GM23338 (cell line): ENCODE measurements around the gene HSP90AB1. TPM values are rescaled to one million over a fixed set of nuclear protein-coding genes. Genes with fewer than 3 reads are reported as not detected.
A peak's percentile ranks its signal among the peaks of the same experiment; 100 is the strongest.

Experiments
- ATAC-seq: fragments of 200-7000 bp; cut with Tn5 transposase; 3 replicates; pipeline ENCODE4 v1.9.1; 2020
- DNase-seq: peaks from one replicate; pipeline ENCODE4 v3.0.0-alpha.2; 2015; ENCODE audit warnings: low spot score
- H2AFZ ChIP-seq: fragments of 200-600 bp; sonication (generic); 2 replicates; pipeline ENCODE4 v1.8.0; 2016; ENCODE audit warnings: antibody characterized with exemption, mild to moderate bottlenecking, moderate library complexity
- H3F3A ChIP-seq: fragments of 200-600 bp; sonication (generic); replicated peaks from 2 replicates; pipeline ENCODE4 v1.8.0; 2017; ENCODE audit warnings: antibody characterized with exemption, mixed run types, low read depth
- H3K27ac ChIP-seq: fragments of 200-600 bp; sonication (generic); 2 replicates; pipeline ENCODE4 v1.6.1; 2016; ENCODE audit warnings: low read depth
- H3K27me3 ChIP-seq: fragments of 200-600 bp; sonication (generic); 2 replicates; pipeline ENCODE4 v1.8.0; 2016; ENCODE audit warnings: mild to moderate bottlenecking, mixed run types, moderate library complexity; ENCODE audit not compliant: insufficient read depth
- H3K36me3 ChIP-seq: fragments of 200-600 bp; sonication (generic); 2 replicates; pipeline ENCODE4 v1.8.0; 2016; ENCODE audit warnings: mild to moderate bottlenecking; ENCODE audit not compliant: insufficient read depth
- H3K4me1 ChIP-seq: fragments of 200-600 bp; sonication (generic); 2 replicates; pipeline ENCODE4 v1.8.0; 2016; ENCODE audit warnings: mild to moderate bottlenecking, moderate library complexity; ENCODE audit not compliant: insufficient read depth
- H3K4me2 ChIP-seq: fragments of 200-600 bp; sonication (generic); 2 replicates; pipeline ENCODE4 v1.7.1; 2017; ENCODE audit warnings: mixed run types
- H3K4me3 ChIP-seq: fragments of 200-600 bp; sonication (generic); 2 replicates; pipeline ENCODE4 v1.6.1; 2016; ENCODE audit warnings: mixed run types
- H3K79me2 ChIP-seq: fragments of 200-600 bp; sonication (generic); replicated peaks from 2 replicates; pipeline ENCODE4 v1.8.0; 2017; ENCODE audit warnings: mild to moderate bottlenecking; ENCODE audit not compliant: insufficient read depth
- H3K9me2 ChIP-seq: fragments of 200-600 bp; sonication (generic); 2 replicates; pipeline ENCODE4 v1.8.0; 2017; ENCODE audit not compliant: insufficient read depth
- H4K20me1 ChIP-seq: fragments of 200-600 bp; sonication (generic); replicated peaks from 2 replicates; pipeline ENCODE4 v1.8.0; 2017; ENCODE audit warnings: mild to moderate bottlenecking; ENCODE audit not compliant: insufficient read depth
- H3K27ac Mint-ChIP-seq: 2 replicates; pipeline ENCODE4 v1.8.0; 2020; ENCODE audit warnings: inconsistent platforms, mild to moderate bottlenecking, moderate library complexity, mixed read lengths
- H3K27me3 Mint-ChIP-seq: 3 replicates; pipeline ENCODE4 v1.8.0; 2022; ENCODE audit warnings: low read depth, mild to moderate bottlenecking, moderate library complexity, mixed read lengths, inconsistent platforms; ENCODE audit not compliant: insufficient read depth, poor library complexity
- H3K36me3 Mint-ChIP-seq: 3 replicates; pipeline ENCODE4 v1.8.0; 2021; ENCODE audit warnings: low read depth, mild to moderate bottlenecking, inconsistent platforms, moderate library complexity, mixed read lengths
- H3K4me1 Mint-ChIP-seq: 3 replicates; pipeline ENCODE4 v1.8.0; 2020; ENCODE audit warnings: mild to moderate bottlenecking, inconsistent platforms, mixed read lengths
- H3K4me3 Mint-ChIP-seq: 3 replicates; pipeline ENCODE4 v1.8.0; 2021; ENCODE audit warnings: moderate library complexity, mild to moderate bottlenecking, inconsistent platforms, mixed read lengths
- H3K9me3 Mint-ChIP-seq: 3 replicates; pipeline ENCODE4 v1.8.0; 2020; ENCODE audit warnings: moderate library complexity, mild to moderate bottlenecking, inconsistent platforms, mixed read lengths
- CREB1 ChIP-seq: fragments of 250-450 bp; sonication (Bioruptor Pico); IDR thresholded peaks from 2 replicates; pipeline ENCODE4 v1.5.0; 2020; ENCODE audit warnings: low read depth, mild to moderate bottlenecking, moderate library complexity
- ETS1 ChIP-seq: IDR thresholded peaks from 2 replicates; pipeline ENCODE4 v1.6.1; 2016; ENCODE audit warnings: antibody characterized with exemption
- NANOG ChIP-seq: IDR thresholded peaks from 2 replicates; pipeline ENCODE4 v1.6.1; 2016; ENCODE audit warnings: antibody characterized with exemption, borderline replicate concordance
- POLR2AphosphoS5 ChIP-seq: IDR thresholded peaks from 2 replicates; pipeline ENCODE4 v1.6.1; 2016; ENCODE audit warnings: antibody characterized with exemption, low read depth
- REST ChIP-seq: IDR thresholded peaks from one replicate; pipeline ENCODE4 v1.6.1; 2018; ENCODE audit warnings: antibody characterized with exemption; ENCODE audit not compliant: unreplicated experiment
- STAT1 ChIP-seq: IDR thresholded peaks from one replicate; pipeline ENCODE4 v1.6.1; 2016; ENCODE audit warnings: antibody characterized with exemption; ENCODE audit not compliant: unreplicated experiment
- ZNF331 ChIP-seq: fragments of 250-450 bp; sonication (Bioruptor Pico); IDR thresholded peaks from 2 replicates; pipeline ENCODE4 v1.5.0; 2020; ENCODE audit warnings: low read depth, mild to moderate bottlenecking, moderate library complexity
- ZNF462 ChIP-seq: fragments of 250-450 bp; sonication (Bioruptor Pico); IDR thresholded peaks from 2 replicates; pipeline ENCODE4 v1.5.0; 2020; ENCODE audit warnings: mild to moderate bottlenecking, moderate library complexity
- long read RNA-seq: library from polyadenylated mRNA; unstranded; transcript quantifications from one replicate; pipeline ENCODE4 v2.0.0, GENCODE V29; 2020; ENCODE audit not compliant: unreplicated experiment
- polyA plus RNA-seq: library from polyadenylated mRNA; unstranded; fragments of >200 nt; fragmentation: Nextera tagmentation; extraction: Ambion mirVana; gene quantifications from 2 replicates; pipeline ENCODE4 v1.2.1, GENCODE V29; 2016
- total RNA-seq: library from RNA; depleted of rRNA; stranded (reverse); fragments of >200 nt; shearing (Covaris generic); gene quantifications from 2 replicates; pipeline ENCODE4 v1.2.3, GENCODE V29; 2014; rRNA removed

Gene HSP90AB1
- total RNA-seq: 2,361 and 2,444 TPM in 2 replicates
- 1,345 and 1,425 TPM in 2 replicates for polyA plus RNA-seq
- long read RNA-seq, transcript HSP90AB1-203 (12 exons, 2,572 nt): major isoform, 1,804 of 3,960 reads
- long read RNA-seq, partial matches to known transcripts: 2,092 of 3,960 reads
- long read RNA-seq, other reads (novel, unspliced or antisense): 58 of 3,960 reads

- H3F3A ChIP-seq: peaks cover 56% of the 10 kb centered on the region
- H3K9me2 ChIP-seq: no peaks in the 10 kb centered on the region
- H3K79me2 ChIP-seq: peaks cover 53% of the 10 kb centered on the region
- H3K36me3 ChIP-seq: peaks cover 39% of the 10 kb centered on the region
- Mint-ChIP-seq H3K27me3 (peaks cover 67% of the 10 kb centered on the region), H3K36me3 (peaks cover 49% of the 10 kb centered on the region), H3K4me1 (peaks cover 37% of the 10 kb centered on the region), H3K4me3 (peak within 1 kb of the TSS; percentile 100), H3K9me3 (peaks cover 13% of the 10 kb centered on the region), H3K27ac (peak within 1 kb of the TSS; percentile 100)
- DNase-seq: peak; percentile 99
- peak; percentile 63 for ATAC-seq
- TF ChIP-seq POLR2AphosphoS5: peak; percentile 100
- no peak for TF ChIP-seq ZNF331 (CRISPR knock-in tag)
- peak; percentile 92 for TF ChIP-seq CREB1 (CRISPR knock-in tag)
- peak; percentile 66 for TF ChIP-seq ETS1
- peaks cover 33% of the 10 kb centered on the region for H3K4me1 ChIP-seq
- peak within 1 kb of the TSS; percentile 90 for H3K4me2 ChIP-seq
- H3K27me3 ChIP-seq: no peaks in the 10 kb centered on the region
- peak within 1 kb of the TSS; percentile 90 for H2AFZ ChIP-seq
- H3K27ac ChIP-seq: peak within 1 kb of the TSS; percentile 99
- peaks cover 47% of the 10 kb centered on the region for H4K20me1 ChIP-seq
- H3K4me3 ChIP-seq: peak within 1 kb of the TSS; percentile 100
Observed at GRCh38 chr6:44246663-44247337, at the start of gene HSP90AB1. HSP90AB1 (plus strand) TSS chr6:44247101; CDS start chr6:44248630, 1,529 bp downstream.

- Histone ChIP-seq H3K4me2 (no peak overlapping the region), H3K4me1 (peaks cover 32% of the 10 kb centered on the region), H3K27ac (no peak overlapping the region), H3K4me3 (no peak overlapping the region), H3F3A (0 out of 2 replicates have a peak, but pooled peaks cover 5% of the 10 kb centered on the region), H3K36me3 (no peaks in the 10 kb centered on the region), H3K27me3 (no peaks in the 10 kb centered on the region), H2AFZ (no peak overlapping the region), H4K20me1 (no peaks in the 10 kb centered on the region), H3K79me2 (no peaks in the 10 kb centered on the region), H3K9me2 (no peaks in the 10 kb centered on the region)
- Mint-ChIP-seq H3K27ac (no peak overlapping the region), H3K36me3 (no peaks in the 10 kb centered on the region), H3K4me3 (no peak overlapping the region), H3K4me1 (peaks cover 32% of the 10 kb centered on the region), H3K9me3 (no peaks in the 10 kb centered on the region), H3K27me3 (peaks cover 12% of the 10 kb centered on the region)
- ATAC-seq (no peak), DNase-seq (no peak)
- TF ChIP-seq POLR2AphosphoS5: no peak
- no peak for TF ChIP-seq NANOG
- no peak for TF ChIP-seq ZNF462
- no peak for TF ChIP-seq ETS1
- TF ChIP-seq STAT1: no peak
- TF ChIP-seq REST: no peak
Observed at GRCh38 chr6:44198684-44199083, 48.2 kb upstream of the HSP90AB1 start.
